G401 (cell line): ENCODE data around the gene BDNF. TPM values are rescaled to one million over a fixed set of nuclear protein-coding genes. Genes with fewer than 3 reads are reported as not detected.

Experiments
- DNase-seq: peaks from one replicate; pipeline ENCODE4 v3.0.0-alpha.2; 2015; ENCODE audit warnings: low spot score
- in situ Hi-C: cut with HindIII; loops from 2 replicates; pipeline ENCODE4 v1.10.0; 2016; ENCODE audit warnings: low sequenced_read_pairs, mixed read lengths
- total RNA-seq: library from RNA; depleted of rRNA; stranded (reverse); fragments of >200 nt; shearing (Covaris generic); gene quantifications from 2 replicates; pipeline ENCODE4 v1.2.3, GENCODE V29; 2014; rRNA removed

BDNF gene
- total RNA-seq, 1 experiment from 2014 or later: 29.8 TPM

GRCh38 chr11:27615833-27616232 lies 84.4 kb downstream of the BDNF start:
- in situ Hi-C loops: no loop called here
- DNase-seq: no peak

- no peak for DNase-seq
- in situ Hi-C loops: no loop called here
These were observed 86.2 kb downstream of the BDNF start for GRCh38 chr11:27614092-27614491.

GRCh38 chr11:27612932-27613880 lies 87.0 kb downstream of the BDNF start:
- in situ Hi-C loops: no loop called here
- DNase-seq: no peak

GRCh38 chr11:27611947-27612455 lies 88.3 kb downstream of the BDNF start:
- in situ Hi-C loops: no loop called here

GRCh38 chr11:27611390-27611789 lies 88.9 kb downstream of the BDNF start:
- in situ Hi-C loops: no loop called here
- no peak for DNase-seq

More at GRCh38 chr11:27611947-27612455, 88.3 kb downstream of the BDNF start:
- DNase-seq: no peak

- in situ Hi-C loops: no loop called here
- no peak for DNase-seq
These were observed 89.3 kb downstream of the BDNF start for GRCh38 chr11:27610946-27611345.

- DNase-seq: no peak
- in situ Hi-C loops: no loop called here
These were observed 90.0 kb downstream of the BDNF start for GRCh38 chr11:27610280-27610679.

GRCh38 chr11:27608951-27609350 lies 91.3 kb downstream of the BDNF start:
- in situ Hi-C loops: no loop called here
- DNase-seq: no peak

GRCh38 chr11:27605422-27605821 lies 94.8 kb downstream of the BDNF start:
- in situ Hi-C loops: no loop called here

More at GRCh38 chr11:27605422-27605821, 94.8 kb downstream of the BDNF start:
- DNase-seq: no peak

Other genes with a start within 250 kb of the BDNF start
- 2.9 and 9.7 TPM in 2 replicates for gene LGR4, start 227.7 kb downstream of the BDNF start, total RNA-seq
- 18.1 and 38.7 TPM in 2 replicates for gene LIN7C, start 193.7 kb downstream of the BDNF start, total RNA-seq